ENCODE measurements around the gene OBP2B.
"Not testable (repeated sequence)": the region's sequence is repeated elsewhere in the genome, so short reads cannot be mapped to it uniquely, and the experiment has no call there.

OBP2B gene

DNA sequence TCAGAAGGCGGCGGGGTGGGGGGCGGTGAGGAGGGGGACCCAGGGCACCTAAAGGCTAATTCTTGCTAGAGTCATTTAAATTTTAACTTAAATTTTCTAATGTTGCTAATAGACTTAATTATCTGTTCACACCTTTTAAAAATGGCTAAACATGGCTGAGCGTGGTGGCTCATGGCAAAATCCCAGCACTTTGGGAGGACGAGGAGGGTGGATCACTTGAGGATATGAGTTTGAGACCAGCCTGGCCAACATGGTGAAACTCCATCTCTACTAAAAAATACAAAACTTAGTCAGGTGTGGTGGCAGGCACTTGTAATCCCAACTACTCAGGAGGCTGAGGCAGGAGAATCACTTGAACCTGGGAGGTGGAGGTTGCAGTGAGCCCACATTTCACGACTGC is 42.2 kb upstream of the OBP2B start:
- not testable (repeated sequence) for H3K9ac ChIP-seq (ENCODE audit: low read length in 2 of 2); H3K4me3 ChIP-seq (ENCODE audit: low read length in 2 of 2); H3K27ac ChIP-seq (ENCODE audit: low read length)

DNA sequence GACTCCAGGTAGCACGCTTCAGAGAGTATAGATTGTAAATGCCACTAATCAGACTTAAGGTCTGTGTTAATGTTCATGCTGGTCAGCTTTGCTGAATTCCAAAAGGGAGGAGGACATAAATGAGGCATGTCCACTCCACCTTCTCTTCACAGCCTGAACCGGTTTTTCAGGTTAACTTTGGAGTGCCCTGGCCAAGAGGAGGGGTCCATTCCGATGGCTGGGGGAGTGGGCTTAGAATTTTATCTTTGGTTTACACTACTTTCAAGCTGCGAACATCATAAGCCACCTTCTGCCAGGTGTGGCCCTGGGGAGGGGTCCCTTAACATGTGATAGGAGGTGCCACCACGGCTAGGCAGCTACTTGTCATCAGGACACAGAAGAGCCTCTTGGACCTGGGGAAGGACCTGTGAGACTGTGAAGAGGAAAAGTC is 41.7 kb upstream of the OBP2B start:
- peaks cover 0 to 12% of the 10 kb centered on the region in 2 donors for H3K27me3 ChIP-seq (ENCODE audit: control insufficient read depth in 1 of 2, insufficient read depth in 2 of 2, low read length in 2 of 2)
- H3K27ac ChIP-seq (ENCODE audit: low read length), result no peak overlapping the region
- H3K4me1 ChIP-seq (ENCODE audit: control insufficient read depth, insufficient read depth, low read length), result peaks cover 2% of the 10 kb centered on the region
- no peak overlapping the region for H3K4me3 ChIP-seq (ENCODE audit: low read length in 2 of 2)
- H3K9me3 ChIP-seq (ENCODE audit: control insufficient read depth in 2 of 2, low read length in 2 of 2), result peaks cover 0 to 3% of the 10 kb centered on the region in 2 donors
- H3K36me3 ChIP-seq (ENCODE audit: control insufficient read depth in 2 of 2, insufficient read depth in 2 of 2, low read length in 2 of 2), result no peaks in the 10 kb centered on the region
- H3K9ac ChIP-seq (ENCODE audit: low read length in 2 of 2), result no peak overlapping the region

More for the DNA sequence above, 42.2 kb upstream of the OBP2B start:
- peaks cover 0 to 11% of the 10 kb centered on the region in 2 donors for H3K27me3 ChIP-seq (ENCODE audit: control insufficient read depth in 1 of 2, insufficient read depth in 2 of 2, low read length in 2 of 2)
- H3K4me1 ChIP-seq (ENCODE audit: control insufficient read depth, insufficient read depth, low read length); H3K36me3 ChIP-seq (ENCODE audit: control insufficient read depth in 2 of 2, insufficient read depth in 2 of 2, low read length in 2 of 2); H3K9me3 ChIP-seq (ENCODE audit: control insufficient read depth in 2 of 2, low read length in 2 of 2): not testable (repeated sequence)

DNA sequence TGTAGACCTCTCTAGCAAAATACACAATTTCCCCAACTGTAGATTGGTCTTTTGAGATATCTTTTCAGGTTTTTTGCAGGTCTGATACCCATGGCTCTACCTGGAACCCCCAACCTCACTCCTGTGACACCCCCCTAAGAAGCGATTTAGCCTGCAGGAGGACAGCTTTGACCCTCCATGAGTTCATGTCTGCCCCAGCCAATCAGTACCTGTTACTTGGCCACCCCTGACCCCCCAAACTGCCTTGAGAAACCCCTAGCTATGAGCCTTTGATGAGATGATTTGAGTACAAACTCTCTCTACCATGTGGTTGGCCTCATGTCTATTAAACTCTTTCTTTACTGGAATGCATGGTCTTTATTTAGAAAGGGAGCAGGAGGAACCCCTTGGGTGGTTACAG is 40.3 kb upstream of the OBP2B start:
- H3K9ac ChIP-seq (ENCODE audit: low read length in 2 of 2), result no peak overlapping the region
- no peak overlapping the region for H3K27ac ChIP-seq (ENCODE audit: low read length)
- H3K9me3 ChIP-seq (ENCODE audit: control insufficient read depth in 2 of 2, low read length in 2 of 2), result peaks cover 0 to 3% of the 10 kb centered on the region in 2 donors
- H3K27me3 ChIP-seq (ENCODE audit: control insufficient read depth in 1 of 2, insufficient read depth in 2 of 2, low read length in 2 of 2), result peaks cover 2 to 12% of the 10 kb centered on the region in 2 donors
- H3K36me3 ChIP-seq (ENCODE audit: control insufficient read depth in 2 of 2, insufficient read depth in 2 of 2, low read length in 2 of 2), result no peaks in the 10 kb centered on the region
- H3K4me1 ChIP-seq (ENCODE audit: control insufficient read depth, insufficient read depth, low read length), result peaks cover 2% of the 10 kb centered on the region
- H3K4me3 ChIP-seq (ENCODE audit: low read length in 2 of 2), result no peak overlapping the region

DNA sequence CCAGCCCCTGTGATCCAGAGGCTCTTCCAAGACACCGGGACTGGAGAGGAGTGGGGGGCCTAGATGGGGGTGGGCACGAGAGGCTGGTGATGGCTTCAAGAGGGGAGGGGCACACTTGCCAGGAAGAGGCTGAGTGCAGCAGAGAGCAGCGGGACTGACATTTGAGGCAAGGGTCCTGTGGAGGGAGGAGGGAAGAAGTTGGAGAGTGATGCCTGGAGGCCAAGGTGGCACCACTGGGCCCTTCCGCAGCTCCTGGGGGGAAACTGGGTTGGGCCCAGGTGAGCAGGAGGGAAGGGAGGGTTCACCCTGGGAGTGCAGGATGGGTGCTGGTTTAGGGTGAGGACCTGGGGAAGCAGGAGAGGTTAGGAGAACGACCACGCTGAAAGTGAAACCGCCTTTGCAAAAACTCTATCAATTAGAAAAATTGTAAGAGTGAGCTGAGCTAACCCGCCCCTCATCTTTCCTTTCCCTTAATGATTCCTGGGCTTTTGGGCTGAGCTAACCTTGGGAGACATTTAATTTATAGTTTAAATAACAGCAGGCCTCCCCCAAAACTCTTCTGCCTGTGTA is 39.8 kb upstream of the OBP2B start:
- Histone ChIP-seq H3K9ac (ENCODE audit: low read length in 2 of 2) (no peak overlapping the region), H3K9me3 (ENCODE audit: control insufficient read depth in 2 of 2, low read length in 2 of 2) (peaks cover 0 to under 1% of the 10 kb centered on the region in 2 donors), H3K27ac (ENCODE audit: low read length) (no peak overlapping the region), H3K27me3 (ENCODE audit: control insufficient read depth in 1 of 2, insufficient read depth in 2 of 2, low read length in 2 of 2) (peaks cover 5 to 12% of the 10 kb centered on the region in 2 donors), H3K36me3 (ENCODE audit: control insufficient read depth in 2 of 2, insufficient read depth in 2 of 2, low read length in 2 of 2) (no peaks in the 10 kb centered on the region), H3K4me3 (ENCODE audit: low read length in 2 of 2) (no peak overlapping the region), H3K4me1 (ENCODE audit: control insufficient read depth, insufficient read depth, low read length) (peaks cover 2% of the 10 kb centered on the region)

DNA sequence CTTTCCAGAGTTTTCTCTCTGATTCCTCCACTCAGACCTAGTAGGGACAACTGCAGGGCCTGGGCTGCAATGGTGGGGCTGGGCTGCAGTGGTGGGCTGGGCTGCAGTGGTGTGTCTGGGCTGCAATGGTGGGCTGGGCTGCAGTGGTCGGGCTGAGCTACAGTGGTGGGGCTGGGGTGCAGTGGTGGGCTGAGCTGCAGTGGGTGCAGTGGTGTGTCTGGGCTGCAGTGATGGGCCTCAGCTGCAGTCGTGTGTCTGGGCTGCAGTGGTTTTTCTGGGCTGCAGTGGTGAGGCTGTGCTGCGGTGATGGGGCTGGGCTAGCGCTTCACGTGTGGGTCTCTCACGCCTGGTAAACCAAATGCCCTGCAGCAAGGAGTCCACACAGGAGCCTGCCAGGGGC is 38.6 kb upstream of the OBP2B start:
- Histone ChIP-seq H3K36me3 (ENCODE audit: control insufficient read depth in 2 of 2, insufficient read depth in 2 of 2, low read length in 2 of 2) (no peaks in the 10 kb centered on the region), H3K27ac (ENCODE audit: low read length) (no peak overlapping the region), H3K9ac (ENCODE audit: low read length in 2 of 2) (no peak overlapping the region), H3K27me3 (ENCODE audit: control insufficient read depth in 1 of 2, insufficient read depth in 2 of 2, low read length in 2 of 2) (peaks cover 5 to 12% of the 10 kb centered on the region in 2 donors), H3K9me3 (ENCODE audit: control insufficient read depth in 2 of 2, low read length in 2 of 2) (no peaks in the 10 kb centered on the region), H3K4me1 (ENCODE audit: control insufficient read depth, insufficient read depth, low read length) (no peaks in the 10 kb centered on the region), H3K4me3 (ENCODE audit: low read length in 2 of 2) (no peak overlapping the region)

DNA sequence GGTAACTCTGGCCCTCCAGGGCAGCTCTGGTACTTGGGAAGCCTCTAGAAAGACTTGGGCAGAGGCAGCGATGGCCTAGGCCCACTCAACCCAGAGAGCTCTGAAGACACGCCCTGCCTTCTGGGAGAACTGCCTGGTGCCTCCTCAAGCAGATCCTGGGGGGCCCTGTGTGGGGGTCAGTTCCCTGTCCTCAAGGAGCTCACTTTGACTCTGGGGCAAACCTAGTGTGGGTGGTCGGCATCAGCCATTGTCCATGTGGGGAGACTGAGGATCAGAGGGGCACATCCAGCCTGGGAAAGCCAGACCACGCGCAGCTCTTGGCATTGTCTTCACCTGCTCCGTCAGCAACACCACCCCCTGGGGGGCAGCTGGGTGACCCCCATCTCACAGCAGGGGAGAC is 37.9 kb upstream of the OBP2B start:
- H3K27me3 ChIP-seq (ENCODE audit: control insufficient read depth in 1 of 2, insufficient read depth in 2 of 2, low read length in 2 of 2), result peaks cover 5 to 15% of the 10 kb centered on the region in 2 donors

DNA sequence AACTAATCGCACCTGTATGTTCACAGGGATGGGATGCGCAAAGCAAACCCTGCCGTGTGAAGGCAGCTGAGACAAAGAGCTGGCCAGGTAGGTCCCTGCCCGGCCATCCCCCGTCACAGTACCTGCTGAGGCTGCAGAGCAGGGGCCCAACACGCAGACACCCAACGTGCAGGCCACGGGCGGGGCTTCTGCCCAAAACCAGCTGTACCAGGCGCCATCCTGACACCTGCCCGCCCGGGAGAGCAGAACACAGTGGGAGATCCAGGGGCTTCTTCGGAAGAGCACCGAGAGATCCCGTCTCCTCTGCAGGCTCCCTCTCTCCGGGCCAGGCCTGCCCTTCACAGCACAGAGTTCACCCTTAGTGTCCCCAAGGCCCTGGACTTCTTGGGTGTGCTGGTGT is 37.5 kb upstream of the OBP2B start:
- no peak overlapping the region for H3K4me3 ChIP-seq (ENCODE audit: low read length in 2 of 2)
- no peak overlapping the region for H3K27ac ChIP-seq (ENCODE audit: low read length)
- H3K9ac ChIP-seq (ENCODE audit: low read length in 2 of 2), result no peak overlapping the region

More for the DNA sequence above, 37.9 kb upstream of the OBP2B start:
- Histone ChIP-seq H3K4me3 (ENCODE audit: low read length in 2 of 2) (no peak overlapping the region), H3K36me3 (ENCODE audit: control insufficient read depth in 2 of 2, insufficient read depth in 2 of 2, low read length in 2 of 2) (no peaks in the 10 kb centered on the region), H3K4me1 (ENCODE audit: control insufficient read depth, insufficient read depth, low read length) (no peaks in the 10 kb centered on the region), H3K27ac (ENCODE audit: low read length) (no peak overlapping the region), H3K9me3 (ENCODE audit: control insufficient read depth in 2 of 2, low read length in 2 of 2) (no peaks in the 10 kb centered on the region), H3K9ac (ENCODE audit: low read length in 2 of 2) (no peak overlapping the region)

DNA sequence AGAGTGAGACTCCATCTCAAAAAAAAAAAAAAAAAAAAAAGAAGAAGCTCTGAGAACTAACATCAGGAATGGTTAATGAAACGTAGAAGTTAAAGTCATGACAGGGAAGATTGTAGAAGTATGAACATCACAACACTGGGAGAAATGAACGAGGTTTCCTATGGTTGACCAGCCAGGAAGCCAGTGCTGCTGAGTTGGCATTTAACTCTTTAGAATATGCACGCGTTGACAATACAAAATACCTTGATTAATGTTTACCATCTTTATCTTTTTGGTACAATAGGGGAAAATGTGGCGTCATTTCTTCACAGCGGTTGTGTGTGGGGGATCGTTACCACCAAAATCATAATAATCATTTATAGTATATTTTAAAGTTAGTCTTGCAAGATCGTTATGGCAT is 33.9 kb upstream of the OBP2B start:
- Histone ChIP-seq H3K4me3 (ENCODE audit: low read length in 2 of 2) (no peak overlapping the region), H3K4me1 (ENCODE audit: control insufficient read depth, insufficient read depth, low read length) (peaks cover 5% of the 10 kb centered on the region), H3K27me3 (ENCODE audit: control insufficient read depth in 1 of 2, insufficient read depth in 2 of 2, low read length in 2 of 2) (peaks cover 11 to 28% of the 10 kb centered on the region in 2 donors), H3K9ac (ENCODE audit: low read length in 2 of 2) (no peak overlapping the region), H3K36me3 (ENCODE audit: control insufficient read depth in 2 of 2, insufficient read depth in 2 of 2, low read length in 2 of 2) (no peaks in the 10 kb centered on the region), H3K9me3 (ENCODE audit: control insufficient read depth in 2 of 2, low read length in 2 of 2) (no peaks in the 10 kb centered on the region), H3K27ac (ENCODE audit: low read length) (no peak overlapping the region)

More for the DNA sequence above, 37.5 kb upstream of the OBP2B start:
- H3K27me3 ChIP-seq (ENCODE audit: control insufficient read depth in 1 of 2, insufficient read depth in 2 of 2, low read length in 2 of 2), result peaks cover 5 to 19% of the 10 kb centered on the region in 2 donors
- H3K4me1 ChIP-seq (ENCODE audit: control insufficient read depth, insufficient read depth, low read length), result no peaks in the 10 kb centered on the region
- no peaks in the 10 kb centered on the region for H3K9me3 ChIP-seq (ENCODE audit: control insufficient read depth in 2 of 2, low read length in 2 of 2)
- no peaks in the 10 kb centered on the region for H3K36me3 ChIP-seq (ENCODE audit: control insufficient read depth in 2 of 2, insufficient read depth in 2 of 2, low read length in 2 of 2)

DNA sequence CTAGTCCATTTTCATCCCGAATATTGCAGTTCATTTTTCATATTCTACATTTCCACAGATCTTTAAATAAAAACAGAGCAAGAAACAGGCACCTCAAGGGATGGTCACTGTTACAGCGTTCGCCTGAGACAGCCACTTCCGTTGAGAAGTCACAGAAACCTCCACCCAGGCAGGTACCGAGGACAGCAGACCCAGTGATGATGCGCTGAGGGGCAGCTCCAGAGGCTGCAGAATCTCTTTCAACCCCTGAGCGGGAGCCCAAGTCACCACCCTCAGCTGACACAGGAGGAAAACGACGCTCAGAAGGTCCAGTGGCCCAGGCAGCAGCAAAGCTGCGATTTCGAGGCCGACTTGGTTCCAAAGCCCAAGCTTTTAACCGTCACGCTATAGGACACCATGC is 33.2 kb upstream of the OBP2B start:
- H3K36me3 ChIP-seq (ENCODE audit: control insufficient read depth in 2 of 2, insufficient read depth in 2 of 2, low read length in 2 of 2), result no peaks in the 10 kb centered on the region
- no peak overlapping the region for H3K27ac ChIP-seq (ENCODE audit: low read length)
- H3K4me3 ChIP-seq (ENCODE audit: low read length in 2 of 2), result no peak overlapping the region
- H3K27me3 ChIP-seq (ENCODE audit: control insufficient read depth in 1 of 2, insufficient read depth in 2 of 2, low read length in 2 of 2), result peaks cover 11 to 25% of the 10 kb centered on the region in 2 donors
- H3K4me1 ChIP-seq (ENCODE audit: control insufficient read depth, insufficient read depth, low read length), result peaks cover 5% of the 10 kb centered on the region
- H3K9me3 ChIP-seq (ENCODE audit: control insufficient read depth in 2 of 2, low read length in 2 of 2), result no peaks in the 10 kb centered on the region
- H3K9ac ChIP-seq (ENCODE audit: low read length in 2 of 2), result no peak overlapping the region

DNA sequence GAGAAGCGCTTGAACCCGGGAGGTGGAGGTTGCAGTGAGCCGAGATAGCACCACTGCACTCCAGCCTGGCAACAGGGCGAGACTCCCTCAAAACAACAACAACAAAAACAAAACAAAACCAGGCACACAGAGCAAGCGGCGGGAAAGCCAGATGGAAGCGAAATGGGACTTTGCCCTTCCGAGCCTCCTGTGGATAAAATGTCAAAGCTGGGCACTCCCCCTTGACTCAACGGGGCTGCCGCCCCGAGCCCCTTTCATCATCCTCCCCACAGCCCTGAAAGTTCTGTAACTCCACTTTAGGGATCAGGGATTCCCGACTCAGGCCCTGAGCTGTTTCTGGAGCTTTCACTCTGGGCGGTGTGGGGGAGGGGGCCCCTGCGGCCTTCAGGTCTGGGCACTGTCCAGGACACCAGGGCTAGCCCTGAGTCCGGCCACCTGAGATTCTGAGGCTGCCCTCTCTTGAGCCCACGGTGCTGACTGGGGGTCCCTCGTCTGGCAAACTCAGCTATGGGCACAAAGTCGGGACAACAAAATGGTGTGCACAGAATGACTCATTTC is 30.6 kb upstream of the OBP2B start:
- no peak overlapping the region for H3K4me3 ChIP-seq (ENCODE audit: low read length in 2 of 2)
- no peaks in the 10 kb centered on the region for H3K9me3 ChIP-seq (ENCODE audit: control insufficient read depth in 2 of 2, low read length in 2 of 2)
- no peak overlapping the region for H3K9ac ChIP-seq (ENCODE audit: low read length in 2 of 2)

DNA sequence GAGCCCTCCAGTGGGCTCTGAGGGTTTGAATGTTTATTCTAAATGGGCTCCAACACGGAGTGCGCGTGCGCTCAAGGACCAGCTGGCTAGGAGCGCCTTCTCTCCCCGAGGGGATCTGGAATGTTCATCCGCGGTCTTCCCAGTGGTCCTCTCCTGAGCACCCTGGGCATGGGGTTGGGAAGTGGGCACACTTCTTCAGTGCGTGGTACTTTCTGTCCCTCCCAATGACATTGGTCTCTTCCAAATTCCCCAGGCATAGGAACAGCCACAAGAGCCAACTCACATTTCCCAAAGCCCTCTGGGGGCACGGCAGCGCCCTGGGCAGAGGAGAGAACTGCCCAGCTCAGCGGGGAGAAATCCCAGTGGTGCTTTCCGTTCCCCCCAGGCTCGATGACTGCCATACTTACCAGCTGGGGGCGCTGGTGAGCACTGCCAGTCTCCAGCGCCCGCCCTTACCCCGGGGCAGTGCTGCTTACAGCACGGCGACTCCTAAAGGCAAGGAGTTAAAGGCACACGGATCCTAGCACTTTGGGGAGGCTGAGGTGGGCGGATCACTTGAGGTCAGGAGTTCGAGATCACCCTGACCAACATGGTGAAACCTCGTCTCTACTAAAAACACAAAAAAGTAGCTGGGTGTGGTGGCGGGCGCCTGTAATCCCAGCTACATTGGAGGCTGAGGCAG is 29.9 kb upstream of the OBP2B start:
- Histone ChIP-seq H3K36me3 (ENCODE audit: control insufficient read depth in 2 of 2, insufficient read depth in 2 of 2, low read length in 2 of 2) (no peaks in the 10 kb centered on the region), H3K9me3 (ENCODE audit: control insufficient read depth in 2 of 2, low read length in 2 of 2) (no peaks in the 10 kb centered on the region), H3K4me3 (ENCODE audit: low read length in 2 of 2) (peak overlapping the region; percentile 29 to 58), H3K4me1 (ENCODE audit: control insufficient read depth, insufficient read depth, low read length) (peaks cover 5% of the 10 kb centered on the region), H3K9ac (ENCODE audit: low read length in 2 of 2) (no peak overlapping the region), H3K27me3 (ENCODE audit: control insufficient read depth in 1 of 2, insufficient read depth in 2 of 2, low read length in 2 of 2) (peaks cover 6 to 20% of the 10 kb centered on the region in 2 donors), H3K27ac (ENCODE audit: low read length) (no peak overlapping the region)

More for the DNA sequence above, 30.6 kb upstream of the OBP2B start:
- H3K27ac ChIP-seq (ENCODE audit: low read length), result no peak overlapping the region
- H3K27me3 ChIP-seq (ENCODE audit: control insufficient read depth in 1 of 2, insufficient read depth in 2 of 2, low read length in 2 of 2), result peaks cover 11 to 20% of the 10 kb centered on the region in 2 donors
- no peaks in the 10 kb centered on the region for H3K36me3 ChIP-seq (ENCODE audit: control insufficient read depth in 2 of 2, insufficient read depth in 2 of 2, low read length in 2 of 2)
- H3K4me1 ChIP-seq (ENCODE audit: control insufficient read depth, insufficient read depth, low read length), result peaks cover 5% of the 10 kb centered on the region
